Natural killer cell treated with Interleukin-12 subunit alpha and Interleukin-12 subunit beta and Interleukin-15 and Interleukin-18, amount 100 ng/mL, for 72 hours (primary cell): ENCODE data around the gene ZNF764. TPM values are rescaled to one million over a fixed set of nuclear protein-coding genes. Genes with fewer than 3 reads are reported as not detected.
"Not testable (repeated sequence)": the region's sequence is repeated elsewhere in the genome, so short reads cannot be mapped to it uniquely, and the experiment has no call there.

Experiments
- ATAC-seq, 2 donors: fragments of 150-1000 bp; cut with Tn5 transposase in 1 of 2; sonication (Bioruptor Pico), chemical (Tn5 transposase) in 1 of 2; 2 replicates each; pipeline ENCODE4 v1.10.0; 2021
- DNase-seq: peaks from one replicate; pipeline ENCODE4 v3.0.0; 2022; ENCODE audit warnings: low spot score
- H3K27ac Mint-ChIP-seq, 2 donors: 1 replicate in 1 of 2; 2 replicates in 1 of 2; pipeline ENCODE4 v1.8.0; 2022; ENCODE audit warnings: mixed read lengths in 2 of 2, mild to moderate bottlenecking in 1 of 2, moderate library complexity in 1 of 2
- H3K27me3 Mint-ChIP-seq, 2 donors: 1 replicate in 1 of 2; 2 replicates in 1 of 2; pipeline ENCODE4 v1.8.0; 2022; ENCODE audit warnings: mixed read lengths in 2 of 2
- H3K36me3 Mint-ChIP-seq: one replicate; pipeline ENCODE4 v1.8.0; 2022; ENCODE audit warnings: mixed read lengths
- H3K4me1 Mint-ChIP-seq, 2 donors: 1 replicate in 1 of 2; 2 replicates in 1 of 2; pipeline ENCODE4 v1.8.0; 2022; ENCODE audit warnings: low read depth in 2 of 2, mixed read lengths in 2 of 2, mild to moderate bottlenecking in 1 of 2
- H3K4me3 Mint-ChIP-seq: one replicate; pipeline ENCODE4 v1.8.0; 2022; ENCODE audit warnings: mixed read lengths
- H3K9me3 Mint-ChIP-seq: 2 replicates; pipeline ENCODE4 v1.8.0; 2022; ENCODE audit warnings: mixed read lengths
- total RNA-seq, 2 donors: library from RNA; stranded (reverse); gene quantifications; one replicate each; pipeline ENCODE4 v1.2.3, GENCODE V29; 2022

Gene ZNF764
- total RNA-seq, 2 donors from 2014 or later: 14.9 to 22.9 TPM

GRCh38 chr16:30551781-30552180, 6.4 kb downstream of the ZNF764 start:
- Mint-ChIP-seq H3K4me1 (peaks cover 33% of the 10 kb centered on the region in 2 donors), H3K9me3 (no peaks in the 10 kb centered on the region)

GRCh38 chr16:30548416-30549253, 9.5 kb downstream of the ZNF764 start:
- H3K36me3 Mint-ChIP-seq: no peaks in the 10 kb centered on the region
- no peaks in the 10 kb centered on the region for H3K27me3 Mint-ChIP-seq
- peak overlapping the region in 1 of 2 donors; percentile 9 for H3K27ac Mint-ChIP-seq
- no peak overlapping the region for H3K4me3 Mint-ChIP-seq
- peaks cover 18 to 21% of the 10 kb centered on the region in 2 donors for H3K4me1 Mint-ChIP-seq
- DNase-seq: no peak
- ATAC-seq: no peak
- no peaks in the 10 kb centered on the region for H3K9me3 Mint-ChIP-seq

More at GRCh38 chr16:30551781-30552180, 6.4 kb downstream of the ZNF764 start:
- Mint-ChIP-seq H3K4me3 (peak overlapping the region; percentile 45), H3K27me3 (no peaks in the 10 kb centered on the region), H3K27ac (peak overlapping the region; percentile 70 to 94), H3K36me3 (peaks cover 4% of the 10 kb centered on the region)
- no peak for DNase-seq
- ATAC-seq: peak; percentile 69 to 81

- Mint-ChIP-seq H3K4me1 (peaks cover 0 to 1% of the 10 kb centered on the region in 2 donors), H3K27ac (peak overlapping the region in 1 of 2 donors; percentile 13), H3K4me3 (no peak overlapping the region), H3K9me3 (no peaks in the 10 kb centered on the region), H3K27me3 (no peaks in the 10 kb centered on the region), H3K36me3 (no peaks in the 10 kb centered on the region)
- DNase-seq (no peak), ATAC-seq (no peak)
Observed at GRCh38 chr16:30546115-30546514, 12.1 kb downstream of the ZNF764 start.

GRCh38 chr16:30543067-30543466, 15.1 kb downstream of the ZNF764 start:
- Mint-ChIP-seq H3K27me3 (no peaks in the 10 kb centered on the region), H3K4me1 (no peaks in the 10 kb centered on the region), H3K27ac (no peak overlapping the region), H3K9me3 (no peaks in the 10 kb centered on the region), H3K4me3 (no peak overlapping the region), H3K36me3 (no peaks in the 10 kb centered on the region)
- DNase-seq (no peak), ATAC-seq (no peak)

GRCh38 chr16:30541502-30542329, 16.5 kb downstream of the ZNF764 start:
- Mint-ChIP-seq H3K9me3 (no peaks in the 10 kb centered on the region), H3K4me1 (peaks cover 0 to 2% of the 10 kb centered on the region in 2 donors), H3K27ac (no peak overlapping the region), H3K36me3 (no peaks in the 10 kb centered on the region), H3K4me3 (no peak overlapping the region), H3K27me3 (no peaks in the 10 kb centered on the region)
- ATAC-seq (no peak), DNase-seq (no peak)

- H3K36me3 Mint-ChIP-seq, H3K4me3 Mint-ChIP-seq, H3K27me3 Mint-ChIP-seq, DNase-seq, ATAC-seq, H3K9me3 Mint-ChIP-seq, H3K4me1 Mint-ChIP-seq, H3K27ac Mint-ChIP-seq: not testable (repeated sequence)
Observed at GRCh38 chr16:30540916-30541464, 17.2 kb downstream of the ZNF764 start.

GRCh38 chr16:30539986-30540526, 18.1 kb downstream of the ZNF764 start:
- H3K36me3 Mint-ChIP-seq, H3K27me3 Mint-ChIP-seq, ATAC-seq, H3K27ac Mint-ChIP-seq, DNase-seq, H3K9me3 Mint-ChIP-seq, H3K4me3 Mint-ChIP-seq: not testable (repeated sequence)
- H3K4me1 Mint-ChIP-seq: peaks cover 13 to 14% of the 10 kb centered on the region in 2 donors

GRCh38 chr16:30539000-30539964, 18.9 kb downstream of the ZNF764 start:
- H3K27ac Mint-ChIP-seq: peak overlapping the region in 1 of 2 donors; percentile 13
- no peaks in the 10 kb centered on the region for H3K27me3 Mint-ChIP-seq
- no peaks in the 10 kb centered on the region for H3K36me3 Mint-ChIP-seq
- ATAC-seq: no peak
- peaks cover 16% of the 10 kb centered on the region in 2 donors for H3K4me1 Mint-ChIP-seq
- no peak overlapping the region for H3K4me3 Mint-ChIP-seq
- no peaks in the 10 kb centered on the region for H3K9me3 Mint-ChIP-seq
- no peak for DNase-seq

GRCh38 chr16:30536391-30537024, 21.7 kb downstream of the ZNF764 start:
- H3K27me3 Mint-ChIP-seq: not testable (repeated sequence)

GRCh38 chr16:30535777-30536190, 22.4 kb downstream of the ZNF764 start:
- Mint-ChIP-seq H3K27ac (peak overlapping the region; percentile 94 to 96), H3K36me3 (no peaks in the 10 kb centered on the region), H3K4me3 (peak overlapping the region; percentile 97), H3K9me3 (no peaks in the 10 kb centered on the region), H3K27me3 (no peaks in the 10 kb centered on the region), H3K4me1 (peaks cover 20 to 24% of the 10 kb centered on the region in 2 donors)
- ATAC-seq: peak; percentile 72 to 73
- peak; percentile 71 for DNase-seq

More at GRCh38 chr16:30536391-30537024, 21.7 kb downstream of the ZNF764 start:
- H3K4me1 Mint-ChIP-seq: peaks cover 20% of the 10 kb centered on the region in 2 donors
- not testable (repeated sequence) for DNase-seq, ATAC-seq, H3K9me3 Mint-ChIP-seq, H3K36me3 Mint-ChIP-seq
- peak overlapping the region; percentile 97 for H3K4me3 Mint-ChIP-seq
- H3K27ac Mint-ChIP-seq: peak overlapping the region; percentile 94 to 96

GRCh38 chr16:30535106-30535776, 22.9 kb downstream of the ZNF764 start:
- Mint-ChIP-seq H3K4me1 (peaks cover 23 to 30% of the 10 kb centered on the region in 2 donors), H3K36me3 (no peaks in the 10 kb centered on the region), H3K4me3 (peak overlapping the region; percentile 97), H3K9me3 (no peaks in the 10 kb centered on the region), H3K27me3 (no peaks in the 10 kb centered on the region), H3K27ac (peak overlapping the region; percentile 94 to 96)
- DNase-seq (no peak), ATAC-seq (peak; percentile 1 to 5)
